Measurements from ENCODE around the gene SLC12A3. TPM values are rescaled to one million over a fixed set of nuclear protein-coding genes. Genes with fewer than 3 reads are reported as not detected.

Gene SLC12A3
- total RNA-seq, 3 donors from 2014 or later (not counting 1 experiment from before 2014, with no cell fraction given), result not detected

DNA sequence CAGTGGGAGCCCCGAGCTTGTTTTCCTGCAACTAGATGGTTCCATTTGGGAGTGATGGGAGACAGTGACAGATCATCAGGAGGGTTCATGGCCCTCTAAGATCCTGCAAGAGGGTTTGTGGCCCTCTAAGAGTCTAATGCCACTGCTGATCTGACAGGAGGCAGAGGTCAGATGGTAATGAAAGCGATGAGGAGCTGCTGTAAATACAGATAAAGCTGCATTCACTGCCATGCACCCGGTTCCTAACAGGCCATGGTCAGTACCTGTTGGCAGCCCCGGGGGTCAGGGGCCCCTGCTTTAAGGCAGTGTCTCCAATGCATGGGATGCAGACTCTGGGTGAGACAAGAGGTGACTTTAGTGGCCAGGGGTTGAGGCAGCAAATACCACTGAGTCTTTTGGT, 30.8 kb downstream of the SLC12A3 start:
- WGBS (ENCODE audit: insufficient coverage), result 92% methylated on average over 4 of the region's 4 CpGs
- intact Hi-C loops (cut with micrococcal nuclease), result no loop called here
- Histone ChIP-seq H3K9me3 (ENCODE audit: control insufficient read depth, insufficient read depth, low read length) (no peaks in the 10 kb centered on the region), H3K27me3 (ENCODE audit: control insufficient read depth, insufficient read depth, low read length) (no peaks in the 10 kb centered on the region), H3K27ac (ENCODE audit: low read length) (no peak overlapping the region), H3K4me1 (ENCODE audit: control insufficient read depth, insufficient read depth, low read length) (peaks cover 15% of the 10 kb centered on the region), H3K4me3 (ENCODE audit: low read length) (no peak overlapping the region), H3K36me3 (ENCODE audit: control insufficient read depth, insufficient read depth, low read length) (no peaks in the 10 kb centered on the region)
- H3K4me1 Mint-ChIP-seq, result peaks cover 12 to 15% of the 10 kb centered on the region in 2 donors
- TF ChIP-seq, protein P1, sequence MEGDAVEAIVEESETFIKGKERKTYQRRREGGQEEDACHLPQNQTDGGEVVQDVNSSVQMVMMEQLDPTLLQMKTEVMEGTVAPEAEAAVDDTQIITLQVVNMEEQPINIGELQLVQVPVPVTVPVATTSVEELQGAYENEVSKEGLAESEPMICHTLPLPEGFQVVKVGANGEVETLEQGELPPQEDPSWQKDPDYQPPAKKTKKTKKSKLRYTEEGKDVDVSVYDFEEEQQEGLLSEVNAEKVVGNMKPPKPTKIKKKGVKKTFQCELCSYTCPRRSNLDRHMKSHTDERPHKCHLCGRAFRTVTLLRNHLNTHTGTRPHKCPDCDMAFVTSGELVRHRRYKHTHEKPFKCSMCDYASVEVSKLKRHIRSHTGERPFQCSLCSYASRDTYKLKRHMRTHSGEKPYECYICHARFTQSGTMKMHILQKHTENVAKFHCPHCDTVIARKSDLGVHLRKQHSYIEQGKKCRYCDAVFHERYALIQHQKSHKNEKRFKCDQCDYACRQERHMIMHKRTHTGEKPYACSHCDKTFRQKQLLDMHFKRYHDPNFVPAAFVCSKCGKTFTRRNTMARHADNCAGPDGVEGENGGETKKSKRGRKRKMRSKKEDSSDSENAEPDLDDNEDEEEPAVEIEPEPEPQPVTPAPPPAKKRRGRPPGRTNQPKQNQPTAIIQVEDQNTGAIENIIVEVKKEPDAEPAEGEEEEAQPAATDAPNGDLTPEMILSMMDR (IDR thresholded peaks at IDR 0.05), result no peak
- H3K4me3 Mint-ChIP-seq, result no peak overlapping the region
- DNase-seq (no peak), ATAC-seq (no peak)
- no peak overlapping the region for H3K27ac Mint-ChIP-seq
- no peaks in the 10 kb centered on the region for H3K36me3 Mint-ChIP-seq
- no peaks in the 10 kb centered on the region for H3K9me3 Mint-ChIP-seq
- H3K27me3 Mint-ChIP-seq (ENCODE audit: low read depth in 2 of 2), result peaks cover 6 to 9% of the 10 kb centered on the region in 2 donors

DNA sequence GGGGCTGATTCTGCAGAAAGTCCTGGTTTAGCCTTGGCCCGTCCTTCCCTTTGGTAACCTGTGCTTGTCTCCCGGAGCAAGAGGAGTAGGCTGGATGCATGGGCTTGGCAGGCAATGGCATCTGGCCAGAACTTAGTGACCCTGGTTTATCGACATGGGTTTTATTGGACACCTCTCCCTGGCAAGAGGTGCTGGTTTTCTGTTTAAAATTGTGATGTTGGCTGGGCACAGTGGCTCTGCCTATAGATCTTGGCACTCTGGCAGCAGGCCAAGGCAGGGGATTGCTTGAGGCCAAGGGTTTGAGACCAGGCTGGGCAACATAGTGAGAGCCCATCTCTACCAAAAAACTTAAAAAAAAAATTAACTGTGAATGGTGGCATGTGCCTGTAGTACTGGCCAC, 31.2 kb downstream of the SLC12A3 start:
- WGBS (ENCODE audit: insufficient coverage), result 95% methylated on average over 3 of the region's 3 CpGs
- DNase-seq (no peak), ATAC-seq (no peak)
- H3K27ac ChIP-seq (ENCODE audit: low read length), result no peak overlapping the region
- Mint-ChIP-seq H3K27me3 (ENCODE audit: low read depth in 2 of 2) (peaks cover 6 to 13% of the 10 kb centered on the region in 2 donors), H3K9me3 (no peaks in the 10 kb centered on the region), H3K4me1 (peaks cover 12 to 15% of the 10 kb centered on the region in 2 donors), H3K36me3 (no peaks in the 10 kb centered on the region), H3K27ac (no peak overlapping the region), H3K4me3 (no peak overlapping the region)
- no peaks in the 10 kb centered on the region for H3K36me3 ChIP-seq (ENCODE audit: control insufficient read depth, insufficient read depth, low read length)
- H3K9me3 ChIP-seq (ENCODE audit: control insufficient read depth, insufficient read depth, low read length), result no peaks in the 10 kb centered on the region
- no peak overlapping the region for H3K4me3 ChIP-seq (ENCODE audit: low read length)
- TF ChIP-seq, protein P1 (IDR thresholded peaks at IDR 0.05), result no peak
- peaks cover 15% of the 10 kb centered on the region for H3K4me1 ChIP-seq (ENCODE audit: control insufficient read depth, insufficient read depth, low read length)
- intact Hi-C loops (cut with micrococcal nuclease), result no loop called here
- no peaks in the 10 kb centered on the region for H3K27me3 ChIP-seq (ENCODE audit: control insufficient read depth, insufficient read depth, low read length)

GRCh38 chr16:56897026-56897799, 32.2 kb downstream of the SLC12A3 start:
- no peaks in the 10 kb centered on the region for H3K9me3 Mint-ChIP-seq
- no peaks in the 10 kb centered on the region for H3K36me3 Mint-ChIP-seq
- H3K27me3 Mint-ChIP-seq (ENCODE audit: low read depth in 2 of 2), result peaks cover 6 to 16% of the 10 kb centered on the region in 2 donors
- Histone ChIP-seq H3K4me1 (ENCODE audit: control insufficient read depth, insufficient read depth, low read length) (peaks cover 15% of the 10 kb centered on the region), H3K9me3 (ENCODE audit: control insufficient read depth, insufficient read depth, low read length) (no peaks in the 10 kb centered on the region), H3K36me3 (ENCODE audit: control insufficient read depth, insufficient read depth, low read length) (no peaks in the 10 kb centered on the region), H3K27ac (ENCODE audit: low read length) (no peak overlapping the region), H3K27me3 (ENCODE audit: control insufficient read depth, insufficient read depth, low read length) (no peaks in the 10 kb centered on the region), H3K4me3 (ENCODE audit: low read length) (no peak overlapping the region)
- H3K4me3 Mint-ChIP-seq, result no peak overlapping the region
- no peak overlapping the region for H3K27ac Mint-ChIP-seq
- intact Hi-C loops (cut with micrococcal nuclease), result no loop called here
- DNase-seq, result no peak
- WGBS (ENCODE audit: insufficient coverage), result 86% methylated on average over 8 of the region's 8 CpGs
- H3K4me1 Mint-ChIP-seq, result peaks cover 12 to 15% of the 10 kb centered on the region in 2 donors
- no peak for ATAC-seq
- TF ChIP-seq, protein P1 (IDR thresholded peaks at IDR 0.05), result no peak

All from natural killer cell (primary cell).